LNCAP (cell line): ENCODE results near the gene CPEB3.

Experiments
- CTCF ChIP-seq: fragments of 450-650 bp; IDR thresholded peaks from 2 replicates; pipeline ENCODE4 v1.5.1; 2017; ENCODE audit warnings: mild to moderate bottlenecking

Gene CPEB3

DNA sequence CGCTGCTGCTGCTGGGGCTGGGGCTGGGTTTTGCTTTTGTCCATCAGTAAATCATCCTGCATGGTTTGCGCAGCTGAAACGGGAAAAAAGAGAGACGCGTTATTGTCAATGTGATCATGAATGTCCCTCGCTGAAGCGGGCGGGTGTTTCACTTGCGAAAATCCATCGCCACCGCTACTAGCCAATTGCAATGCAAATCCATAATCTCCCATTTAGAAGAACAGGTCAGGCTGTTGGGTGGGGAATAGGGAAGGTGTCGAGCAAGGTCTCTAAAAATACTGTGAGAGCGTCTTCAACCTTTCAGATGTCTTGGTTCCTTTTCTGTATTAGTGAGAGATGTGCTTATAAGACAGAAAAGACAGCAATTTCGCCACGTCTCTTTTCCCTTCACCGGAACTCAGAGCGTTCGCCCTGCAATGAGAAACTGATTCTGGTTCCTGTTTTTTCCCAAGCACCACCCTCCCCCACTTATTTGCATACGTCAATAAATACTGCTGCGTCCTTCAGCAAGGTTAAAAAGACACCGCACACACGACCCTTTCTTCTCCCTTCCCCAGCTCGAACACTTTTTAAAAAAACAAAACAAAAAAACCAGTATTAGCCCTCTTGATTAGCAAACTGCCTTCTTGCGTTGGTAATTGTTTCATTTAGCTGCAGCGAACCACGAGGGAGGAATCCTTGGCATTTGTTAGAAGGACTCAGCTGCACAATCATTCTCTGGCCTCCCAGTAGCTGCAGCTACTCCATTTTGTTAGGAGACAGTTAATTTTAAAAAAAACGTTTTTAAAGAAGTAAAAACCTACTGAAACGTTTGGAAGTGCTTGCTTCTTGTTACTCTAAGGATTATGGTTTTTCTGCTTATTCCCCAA lies 50.4 kb downstream of the CPEB3 start:
- no peak for TF ChIP-seq CTCF

DNA sequence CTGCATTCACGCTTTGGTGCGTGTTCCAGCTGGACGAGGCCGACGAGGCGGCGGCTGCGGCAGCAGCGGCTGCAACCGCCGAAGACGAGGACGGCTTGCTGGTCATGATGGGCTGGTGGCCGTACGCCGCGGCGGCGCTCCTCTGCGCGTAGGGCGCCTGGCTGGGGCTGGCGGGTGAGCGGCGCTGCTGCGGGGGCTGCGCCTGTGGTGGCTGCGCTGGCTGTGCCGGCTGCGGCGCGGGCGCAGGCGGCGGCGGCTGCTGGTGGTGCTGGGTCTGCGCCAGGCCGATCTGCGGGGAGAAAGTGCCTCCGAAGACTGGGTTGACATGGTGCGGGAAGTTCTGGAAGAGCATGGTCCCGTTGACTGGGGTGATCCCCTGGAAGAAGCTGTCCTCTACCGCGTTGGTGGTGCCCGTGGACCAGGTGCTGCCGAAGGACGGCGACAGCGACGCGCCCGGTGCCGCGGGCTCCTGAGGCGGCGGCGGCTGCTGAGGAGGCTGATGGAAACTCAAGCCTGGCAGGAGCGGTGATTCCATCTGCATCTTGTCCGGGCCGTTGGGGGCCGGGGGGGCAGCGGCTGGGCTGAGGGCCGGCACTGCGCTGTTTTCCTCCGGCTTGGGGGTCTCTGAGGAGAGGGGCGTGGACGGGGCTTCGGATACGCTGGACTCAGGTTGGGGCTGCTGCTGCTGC lies 51.1 kb downstream of the CPEB3 start:
- TF ChIP-seq CTCF, result no peak

- TF ChIP-seq CTCF, result no peak
These were observed 51.7 kb downstream of the CPEB3 start for GRCh38 chr10:92239151-92239599.

GRCh38 chr10:92238586-92239098 lies 52.2 kb downstream of the CPEB3 start:
- no peak for TF ChIP-seq CTCF

GRCh38 chr10:92238054-92238585 lies 52.8 kb downstream of the CPEB3 start:
- TF ChIP-seq CTCF, result no peak

DNA sequence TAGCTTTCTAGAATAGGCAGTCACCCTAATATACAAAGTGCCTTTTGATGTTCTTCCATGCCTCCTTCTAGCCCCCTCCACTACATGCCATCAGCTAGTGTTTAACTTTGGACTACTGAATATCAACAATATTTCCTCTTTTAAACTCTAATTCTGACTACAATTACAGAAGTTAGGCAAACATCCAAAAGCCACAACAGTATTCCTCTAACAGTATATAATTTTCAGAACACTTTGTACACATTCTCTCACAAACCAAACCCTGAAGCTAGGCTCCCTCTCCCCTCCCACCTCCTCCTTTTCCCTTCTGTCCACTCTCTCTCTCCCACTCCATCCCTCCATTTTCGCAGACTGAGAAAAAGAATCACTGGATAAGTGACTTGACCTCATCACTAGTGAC lies 59.7 kb downstream of the CPEB3 start:
- no peak for TF ChIP-seq CTCF

GRCh38 chr10:92222603-92223262 lies 68.1 kb downstream of the CPEB3 start:
- TF ChIP-seq CTCF, result no peak
